Suppressor macrophage treated with lipopolysaccharide for 4 hours (primary cell): ENCODE measurements around the gene SH3TC1.

Experiments
- DNase-seq: peaks from one replicate; pipeline ENCODE4 v3.0.0-alpha.2; 2020

The SH3TC1 gene

DNA sequence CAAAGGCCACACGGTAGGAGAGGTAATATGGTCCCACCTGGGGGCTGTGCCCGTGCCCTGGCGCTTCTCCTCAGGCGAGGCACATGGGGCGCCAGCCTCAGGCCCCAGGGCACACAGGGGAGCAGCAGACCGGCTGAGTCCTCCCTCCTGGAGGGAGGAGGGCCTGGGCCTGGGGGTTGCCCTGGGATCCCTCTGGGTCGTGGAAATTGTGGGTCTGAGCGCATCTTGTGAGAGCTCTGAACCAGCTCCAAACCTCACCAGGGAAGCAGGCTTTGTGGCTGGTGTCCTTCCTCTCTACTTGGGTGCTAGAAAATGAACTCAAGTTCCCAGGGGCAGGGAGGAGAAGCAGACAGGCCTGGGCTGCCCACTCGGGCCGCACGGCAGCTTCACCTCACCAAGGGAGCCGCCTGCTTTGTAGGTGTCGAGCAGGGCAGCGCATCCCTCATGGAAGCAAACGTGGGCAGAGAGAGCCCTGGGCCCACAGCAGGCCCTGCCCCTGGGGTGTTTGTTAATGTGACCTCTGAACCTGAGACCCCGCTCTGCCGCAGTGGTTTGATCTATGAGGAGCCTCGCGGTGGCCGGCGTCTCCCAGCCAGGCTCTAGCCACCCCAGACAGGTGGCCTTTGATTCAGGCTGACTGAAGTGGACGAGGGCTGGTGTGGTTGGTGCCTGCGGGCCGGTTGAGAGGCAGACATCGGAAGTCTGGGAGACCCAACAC lies 81.2 kb downstream of the SH3TC1 start:
- no peak for DNase-seq

- DNase-seq, result no peak
Observed at GRCh38 chr4:8280876-8281440, 81.9 kb downstream of the SH3TC1 start.

- no peak for DNase-seq
Observed at GRCh38 chr4:8281519-8282133, 82.5 kb downstream of the SH3TC1 start.

- DNase-seq, result no peak
Observed at GRCh38 chr4:8282134-8282641, 83.1 kb downstream of the SH3TC1 start.

DNA sequence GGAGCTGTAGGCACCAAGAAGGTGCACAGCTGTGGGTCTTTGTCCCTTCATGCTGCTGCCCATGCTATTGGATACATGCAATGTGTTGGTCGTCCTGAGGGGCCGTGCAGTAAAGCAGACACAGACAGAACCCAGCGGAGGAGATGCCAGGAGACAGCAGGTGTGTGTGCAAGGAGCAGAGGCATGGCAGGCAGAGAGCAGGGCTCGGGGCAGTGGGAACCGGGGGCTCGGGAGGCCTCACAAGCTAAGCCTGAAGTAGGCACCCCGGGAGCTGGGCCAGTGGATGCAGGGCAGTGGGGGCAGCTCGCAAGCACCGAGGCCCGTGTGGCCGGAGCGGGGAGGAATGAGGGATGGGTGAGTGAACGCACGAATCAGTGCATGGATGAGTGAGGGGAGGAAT lies 83.7 kb downstream of the SH3TC1 start:
- DNase-seq, result no peak

- DNase-seq, result no peak
Observed at GRCh38 chr4:8283161-8283560, 84.1 kb downstream of the SH3TC1 start.

- DNase-seq, result no peak
Observed at GRCh38 chr4:8283631-8284121, 84.6 kb downstream of the SH3TC1 start.

DNA sequence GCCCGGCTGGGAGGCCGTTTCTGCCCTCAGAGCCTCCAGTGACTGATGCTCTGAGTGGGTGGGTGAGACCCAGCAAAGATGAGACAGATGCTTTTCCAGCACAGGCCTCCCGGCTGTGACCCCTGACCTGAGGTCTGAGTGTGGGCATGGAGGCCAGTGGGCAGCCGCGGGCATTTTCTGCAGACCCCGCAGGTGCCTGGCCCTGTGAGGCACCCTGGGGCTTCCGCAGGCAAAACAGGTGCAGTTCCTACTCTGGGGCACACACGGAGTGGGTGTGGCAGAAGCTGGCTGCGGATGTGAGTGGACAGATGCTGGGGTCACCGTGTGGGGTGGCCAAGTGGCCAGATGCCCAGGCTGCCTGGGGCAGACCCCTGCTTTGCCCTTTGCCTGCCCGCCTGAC lies 85.3 kb downstream of the SH3TC1 start:
- no peak for DNase-seq

- no peak for DNase-seq
Observed at GRCh38 chr4:8285143-8285975, 86.3 kb downstream of the SH3TC1 start.

- DNase-seq, result no peak
Observed at GRCh38 chr4:8285976-8286718, 87.1 kb downstream of the SH3TC1 start.

GRCh38 chr4:8286719-8287342 lies 87.7 kb downstream of the SH3TC1 start:
- no peak for DNase-seq

DNA sequence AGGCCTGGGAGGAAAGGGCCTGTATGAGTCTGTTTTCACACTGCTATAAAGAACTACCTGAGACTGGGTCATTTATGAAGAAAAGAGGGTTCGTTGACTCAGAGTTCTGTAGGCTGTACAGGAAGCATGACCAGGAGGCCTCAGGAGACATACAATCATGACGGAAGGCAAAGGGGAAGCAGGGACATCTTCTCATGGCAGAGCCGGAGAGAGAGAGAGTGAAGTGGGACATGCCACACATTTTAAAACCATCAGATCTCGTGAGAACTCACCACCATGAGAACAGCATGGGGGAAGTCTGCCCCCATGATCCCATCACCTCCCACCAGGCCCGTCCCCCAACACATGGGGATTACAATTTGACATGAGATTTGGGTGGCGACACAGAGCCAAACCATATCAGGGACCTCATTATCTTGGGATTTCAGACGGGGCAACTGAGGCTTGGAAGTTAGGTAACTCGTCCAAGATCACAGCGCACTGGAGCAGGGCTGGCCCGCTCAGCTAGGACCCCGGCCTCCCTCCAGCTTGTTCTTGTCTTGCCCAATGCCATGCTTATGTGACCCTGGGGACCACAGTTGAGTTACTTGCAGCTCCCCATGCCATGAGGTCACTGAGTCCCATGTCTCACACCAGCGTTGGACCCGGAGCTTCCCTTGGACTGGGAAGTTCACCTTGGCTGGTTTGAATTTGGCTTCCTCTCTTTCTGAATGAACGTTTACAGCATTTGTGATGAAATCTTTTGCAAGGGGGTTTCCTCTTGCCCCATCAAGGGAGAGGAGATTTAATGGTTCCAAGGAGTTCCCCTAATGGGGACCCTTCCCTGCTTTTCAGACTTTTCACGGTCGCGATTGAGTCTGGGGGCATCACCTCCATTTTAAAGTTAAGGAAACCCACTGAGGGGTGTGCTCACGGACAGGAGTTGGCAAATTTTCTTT lies 88.5 kb downstream of the SH3TC1 start:
- DNase-seq, result no peak

GRCh38 chr4:8289151-8289750 lies 90.2 kb downstream of the SH3TC1 start:
- DNase-seq, result no peak

- DNase-seq, result no peak
Observed at GRCh38 chr4:8289956-8290700, 91.0 kb downstream of the SH3TC1 start.

DNA sequence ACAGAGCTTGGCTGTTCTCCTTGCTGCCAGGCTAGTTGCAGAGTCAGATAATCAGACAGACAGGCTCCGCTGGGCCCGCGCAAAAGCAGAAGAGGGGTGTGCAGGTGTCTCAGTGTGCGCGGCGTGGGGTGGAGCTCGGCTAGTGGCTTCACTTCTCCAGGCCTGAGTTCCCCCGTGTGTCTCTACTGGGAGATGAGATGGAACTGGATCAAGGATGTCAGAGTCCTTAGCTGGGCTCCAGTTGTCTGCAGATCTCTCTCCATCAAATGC lies 91.5 kb downstream of the SH3TC1 start:
- no peak for DNase-seq
